ENCODE measurements around the gene MBNL1. TPM values are rescaled to one million over a fixed set of nuclear protein-coding genes. Genes with fewer than 3 reads are reported as not detected.
"Not testable (repeated sequence)": the region's sequence is repeated elsewhere in the genome, so short reads cannot be mapped to it uniquely, and the experiment has no call there.

MBNL1 gene
- total RNA-seq, 1 donor from 2014 or later: 178 TPM

- no peak for DNase-seq (ENCODE audit: low spot score)
- intact Hi-C loops (cut with DNase I): no loop called here
These were observed 88.9 kb downstream of the MBNL1 start for GRCh38 chr3:152357587-152357986.

- intact Hi-C loops (cut with DNase I): no loop called here
- no peak for DNase-seq (ENCODE audit: low spot score)
These were observed 90.9 kb downstream of the MBNL1 start for GRCh38 chr3:152359385-152360248.

GRCh38 chr3:152360302-152360701 is 91.6 kb downstream of the MBNL1 start:
- intact Hi-C loops (cut with DNase I): no loop called here
- no peak for DNase-seq (ENCODE audit: low spot score)

- DNase-seq (ENCODE audit: low spot score): no peak
- intact Hi-C loops (cut with DNase I): no loop called here
These were observed 92.2 kb downstream of the MBNL1 start for GRCh38 chr3:152360966-152361365.

GRCh38 chr3:152362086-152362485 is 93.4 kb downstream of the MBNL1 start:
- DNase-seq (ENCODE audit: low spot score): no peak
- intact Hi-C loops (cut with DNase I): no loop called here

GRCh38 chr3:152364237-152364636 is 95.5 kb downstream of the MBNL1 start:
- DNase-seq (ENCODE audit: low spot score): no peak
- intact Hi-C loops (cut with DNase I): no loop called here

- no peak for DNase-seq (ENCODE audit: low spot score)
- intact Hi-C loops (cut with DNase I): no loop called here
These were observed 96.4 kb downstream of the MBNL1 start for GRCh38 chr3:152365126-152365525.

GRCh38 chr3:152365766-152366593 is 97.3 kb downstream of the MBNL1 start:
- no peak for DNase-seq (ENCODE audit: low spot score)
- intact Hi-C loops (cut with DNase I): no loop called here

- DNase-seq (ENCODE audit: low spot score); intact Hi-C loops (cut with DNase I): not testable (repeated sequence)
These were observed 98.5 kb downstream of the MBNL1 start for GRCh38 chr3:152367192-152367591.

- intact Hi-C loops (cut with DNase I); DNase-seq (ENCODE audit: low spot score): not testable (repeated sequence)
These were observed 103.9 kb downstream of the MBNL1 start for GRCh38 chr3:152372633-152373032.

GRCh38 chr3:152373379-152373778 is 104.7 kb downstream of the MBNL1 start:
- DNase-seq (ENCODE audit: low spot score): no peak
- intact Hi-C loops (cut with DNase I): no loop called here

- DNase-seq (ENCODE audit: low spot score): no peak
- intact Hi-C loops (cut with DNase I): no loop called here
These were observed 105.7 kb downstream of the MBNL1 start for GRCh38 chr3:152374262-152374990.

- intact Hi-C loops (cut with DNase I): no loop called here
- no peak for DNase-seq (ENCODE audit: low spot score)
These were observed 106.8 kb downstream of the MBNL1 start for GRCh38 chr3:152375546-152375945.

GRCh38 chr3:152376351-152377183 is 107.8 kb downstream of the MBNL1 start:
- intact Hi-C loops (cut with DNase I): no loop called here
- DNase-seq (ENCODE audit: low spot score): no peak

GRCh38 chr3:152377184-152377570 is 108.4 kb downstream of the MBNL1 start:
- intact Hi-C loops (cut with DNase I): no loop called here

GRCh38 chr3:152379415-152380042 is 110.8 kb downstream of the MBNL1 start:
- intact Hi-C loops (cut with DNase I): loop anchor here (5.0 kb wide), 1 partner anchor 47 kb away; no protein-coding TSS in a partner anchor
- DNase-seq (ENCODE audit: low spot score): no peak

More at GRCh38 chr3:152377184-152377570, 108.4 kb downstream of the MBNL1 start:
- DNase-seq (ENCODE audit: low spot score): no peak

GRCh38 chr3:152380043-152380442 is 111.3 kb downstream of the MBNL1 start:
- no peak for DNase-seq (ENCODE audit: low spot score)
- intact Hi-C loops (cut with DNase I): loop anchor here (5.0 kb wide), 1 partner anchor 48 kb away; no protein-coding TSS in a partner anchor

GRCh38 chr3:152381881-152382295 is 113.2 kb downstream of the MBNL1 start:
- intact Hi-C loops (cut with DNase I): loop anchor here (5.0 kb wide), 1 partner anchor 50 kb away; no protein-coding TSS in a partner anchor
- DNase-seq (ENCODE audit: low spot score): no peak

Measured in cardiac septum (tissue), 1 donor.